Ectodermal cell (in vitro differentiated cells): ENCODE data around the gene KLF16.

Source experiments
- H3K27ac ChIP-seq: 2 replicates; pipeline ENCODE4 v1.7.0; 2013; ENCODE audit warnings: mild to moderate bottlenecking, low read depth, low read length; ENCODE audit not compliant: insufficient read depth, poor library complexity, severe bottlenecking
- H3K27me3 ChIP-seq: 2 replicates; pipeline ENCODE4 v1.7.0; 2013; ENCODE audit warnings: mild to moderate bottlenecking, low read length; ENCODE audit not compliant: insufficient read depth, control insufficient read depth, poor library complexity, severe bottlenecking
- H3K36me3 ChIP-seq: one replicate; pipeline ENCODE4 v1.7.0; 2013; ENCODE audit warnings: low read length; ENCODE audit not compliant: control insufficient read depth, insufficient read depth
- H3K4me1 ChIP-seq: one replicate; pipeline ENCODE4 v1.7.0; 2013; ENCODE audit warnings: low read length; ENCODE audit not compliant: control insufficient read depth, insufficient read depth
- H3K4me3 ChIP-seq: 2 replicates; pipeline ENCODE4 v1.7.0; 2013; ENCODE audit warnings: low read depth, low read length, control low read depth; ENCODE audit not compliant: insufficient read depth
- H3K9me3 ChIP-seq: 2 replicates; pipeline ENCODE4 v1.7.0; 2013; ENCODE audit warnings: mild to moderate bottlenecking, low read length, moderate library complexity; ENCODE audit not compliant: control insufficient read depth
- WGBS, 2 experiments: methylation state at CpG; one replicate each; pipeline ENCODE4 v1.1.7; 2013; ENCODE audit warnings: missing lambda C conversion rate in 2 of 2; 5-methylcytosine and 5-hydroxymethylcytosine counted together

The KLF16 gene

GRCh38 chr19:1860821-1861598, 2.4 kb downstream of the KLF16 start:
- peaks cover 58% of the 10 kb centered on the region for H3K4me1 ChIP-seq
- 12 to 13% methylated on average over 28 of the region's 28 CpGs for WGBS, 2 experiments
- H3K4me3 ChIP-seq, result peak overlapping the region; percentile 64
- no peaks in the 10 kb centered on the region for H3K36me3 ChIP-seq
- peaks cover 62% of the 10 kb centered on the region for H3K27me3 ChIP-seq
- H3K27ac ChIP-seq, result no peak overlapping the region
- H3K9me3 ChIP-seq, result no peaks in the 10 kb centered on the region

- Histone ChIP-seq H3K4me1 (peaks cover 64% of the 10 kb centered on the region), H3K9me3 (no peaks in the 10 kb centered on the region), H3K27ac (no peak overlapping the region), H3K4me3 (peak overlapping the region; percentile 25), H3K36me3 (no peaks in the 10 kb centered on the region), H3K27me3 (peaks cover 62% of the 10 kb centered on the region)
- 9 to 12% methylated on average over 32 of the region's 32 CpGs for WGBS, 2 experiments
Measured at GRCh38 chr19:1860042-1860775, 3.2 kb downstream of the KLF16 start.

GRCh38 chr19:1859331-1859781, 4.0 kb downstream of the KLF16 start:
- Histone ChIP-seq H3K27ac (no peak overlapping the region), H3K9me3 (no peaks in the 10 kb centered on the region), H3K4me1 (peaks cover 68% of the 10 kb centered on the region), H3K4me3 (peak overlapping the region; percentile 25), H3K27me3 (peaks cover 62% of the 10 kb centered on the region), H3K36me3 (no peaks in the 10 kb centered on the region)
- 9 to 13% methylated on average over 18 of the region's 18 CpGs for WGBS, 2 experiments

- Histone ChIP-seq H3K4me3 (no peak overlapping the region), H3K9me3 (no peaks in the 10 kb centered on the region), H3K4me1 (peaks cover 74% of the 10 kb centered on the region), H3K36me3 (no peaks in the 10 kb centered on the region), H3K27me3 (peaks cover 62% of the 10 kb centered on the region), H3K27ac (no peak overlapping the region)
- 80 to 82% methylated on average over 9 to 10 of the region's 10 CpGs for WGBS, 2 experiments
Measured at GRCh38 chr19:1858412-1859081, 4.8 kb downstream of the KLF16 start.

GRCh38 chr19:1857648-1858326, 5.6 kb downstream of the KLF16 start:
- H3K36me3 ChIP-seq, result no peaks in the 10 kb centered on the region
- H3K27ac ChIP-seq, result no peak overlapping the region
- H3K27me3 ChIP-seq, result peaks cover 60% of the 10 kb centered on the region
- 60 to 61% methylated on average over 16 of the region's 16 CpGs for WGBS, 2 experiments
- peaks cover 74% of the 10 kb centered on the region for H3K4me1 ChIP-seq
- H3K4me3 ChIP-seq, result no peak overlapping the region
- H3K9me3 ChIP-seq, result no peaks in the 10 kb centered on the region

- Histone ChIP-seq H3K4me3 (peak overlapping the region; percentile 26), H3K27me3 (peaks cover 51% of the 10 kb centered on the region), H3K27ac (no peak overlapping the region), H3K9me3 (no peaks in the 10 kb centered on the region), H3K36me3 (no peaks in the 10 kb centered on the region), H3K4me1 (peaks cover 73% of the 10 kb centered on the region)
- 24 to 25% methylated on average over 73 of the region's 73 CpGs for WGBS, 2 experiments
Measured at GRCh38 chr19:1856698-1857603, 6.4 kb downstream of the KLF16 start.

- H3K4me3 ChIP-seq, result peak overlapping the region; percentile 6
Measured at GRCh38 chr19:1856345-1856697, 7.1 kb downstream of the KLF16 start.

GRCh38 chr19:1855828-1856255, 7.5 kb downstream of the KLF16 start:
- H3K4me1 ChIP-seq, result peaks cover 62% of the 10 kb centered on the region
- no peaks in the 10 kb centered on the region for H3K9me3 ChIP-seq
- H3K36me3 ChIP-seq, result no peaks in the 10 kb centered on the region
- peaks cover 40% of the 10 kb centered on the region for H3K27me3 ChIP-seq
- H3K4me3 ChIP-seq, result no peak overlapping the region
- peak overlapping the region; percentile 67 for H3K27ac ChIP-seq
- 72 to 73% methylated on average over 13 of the region's 13 CpGs for WGBS, 2 experiments

More at GRCh38 chr19:1856345-1856697, 7.1 kb downstream of the KLF16 start:
- H3K9me3 ChIP-seq, result no peaks in the 10 kb centered on the region
- H3K36me3 ChIP-seq, result no peaks in the 10 kb centered on the region
- peaks cover 66% of the 10 kb centered on the region for H3K4me1 ChIP-seq
- no peak overlapping the region for H3K27ac ChIP-seq
- peaks cover 45% of the 10 kb centered on the region for H3K27me3 ChIP-seq
- WGBS, 2 experiments, result 78 to 83% methylated on average over 6 of the region's 6 CpGs
